HG03108 (cell line): ENCODE results near the gene NRXN2.
"Not testable (repeated sequence)": the region's sequence is repeated elsewhere in the genome, so short reads cannot be mapped to it uniquely, and the experiment has no call there.

Experiments used
- ATAC-seq: cut with Tn5 transposase; IDR thresholded peaks from one replicate; pipeline ENCODE4 v1.9.1; 2021; ENCODE audit warnings: moderate library complexity; ENCODE audit not compliant: unreplicated experiment

The NRXN2 gene

DNA sequence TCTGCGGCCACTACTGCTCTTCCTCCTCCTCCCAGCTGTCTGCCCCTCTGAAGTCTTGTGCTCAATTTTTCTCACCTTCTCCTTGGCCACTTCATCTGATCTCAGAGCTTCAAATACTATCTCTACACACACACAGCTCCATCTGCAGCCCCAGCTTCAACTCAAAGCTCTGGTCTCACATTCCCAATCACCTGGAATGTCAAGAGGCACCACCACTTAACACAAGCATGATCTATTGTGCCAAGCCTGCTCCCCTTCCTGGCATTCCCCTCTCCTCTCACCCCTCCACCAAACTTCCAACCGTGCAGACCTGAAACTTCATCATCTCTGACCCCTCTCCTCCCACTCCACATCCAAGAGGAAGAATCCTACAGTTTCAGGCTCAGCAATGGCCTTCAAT lies 17.5 kb downstream of the NRXN2 start:
- no peak for ATAC-seq

DNA sequence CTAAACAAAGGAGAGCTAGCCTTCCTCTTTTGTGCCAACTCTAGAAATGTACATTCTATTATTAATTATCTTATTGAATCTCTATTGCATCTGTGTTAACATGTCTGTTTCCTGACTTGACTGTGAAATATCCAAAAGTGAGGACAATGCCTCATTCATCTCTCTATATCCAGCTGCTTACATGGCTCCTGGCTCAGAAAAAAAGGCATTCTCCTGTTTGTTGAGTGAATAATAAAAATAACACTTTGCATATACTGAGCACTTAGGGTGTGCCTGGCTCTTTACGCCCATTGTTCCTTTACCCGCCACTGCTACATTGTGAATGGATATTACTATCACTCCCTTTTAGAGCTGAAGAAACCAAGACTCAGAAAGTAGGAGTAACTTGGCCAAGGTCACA lies 19.9 kb downstream of the NRXN2 start:
- no peak for ATAC-seq

DNA sequence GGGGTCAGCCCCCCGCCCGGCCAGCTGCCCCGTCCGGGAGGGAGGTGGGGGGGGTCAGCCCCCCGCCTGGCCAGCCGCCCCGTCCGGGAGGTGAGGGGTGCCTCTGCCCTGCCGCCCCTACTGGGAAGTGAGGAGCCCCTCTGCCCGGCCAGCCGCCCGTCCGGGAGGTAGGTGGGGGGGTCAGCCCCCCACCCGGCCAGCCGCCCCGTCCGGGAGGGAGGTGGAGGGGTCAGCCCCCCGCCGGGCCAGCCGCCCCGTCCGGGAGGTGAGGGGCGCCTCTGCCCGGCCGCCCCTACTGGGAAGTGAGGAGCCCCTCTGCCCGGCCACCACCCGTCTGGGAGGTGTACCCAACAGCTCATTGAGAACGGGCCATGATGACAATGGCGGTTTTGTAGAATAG lies 21.0 kb downstream of the NRXN2 start:
- not testable (repeated sequence) for ATAC-seq

DNA sequence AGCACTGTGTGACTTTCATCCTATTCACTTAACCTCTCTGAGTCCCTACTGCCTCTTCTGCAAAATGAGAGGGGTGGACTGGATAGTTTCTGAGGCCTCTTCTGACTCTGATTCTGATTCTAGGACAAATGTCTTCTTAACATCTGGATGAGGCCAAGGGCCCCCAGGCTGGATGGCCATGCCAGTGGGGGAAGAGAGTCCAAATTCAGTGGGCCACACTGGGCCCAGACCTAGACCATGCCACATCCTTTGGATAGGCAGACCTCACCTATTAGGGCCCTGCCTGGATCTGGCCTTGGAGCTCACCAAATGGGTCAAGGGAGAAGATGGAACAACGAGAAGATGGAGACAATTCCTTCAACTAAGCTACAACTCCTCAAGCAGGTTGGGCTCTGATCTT lies 24.6 kb downstream of the NRXN2 start:
- ATAC-seq: no peak

DNA sequence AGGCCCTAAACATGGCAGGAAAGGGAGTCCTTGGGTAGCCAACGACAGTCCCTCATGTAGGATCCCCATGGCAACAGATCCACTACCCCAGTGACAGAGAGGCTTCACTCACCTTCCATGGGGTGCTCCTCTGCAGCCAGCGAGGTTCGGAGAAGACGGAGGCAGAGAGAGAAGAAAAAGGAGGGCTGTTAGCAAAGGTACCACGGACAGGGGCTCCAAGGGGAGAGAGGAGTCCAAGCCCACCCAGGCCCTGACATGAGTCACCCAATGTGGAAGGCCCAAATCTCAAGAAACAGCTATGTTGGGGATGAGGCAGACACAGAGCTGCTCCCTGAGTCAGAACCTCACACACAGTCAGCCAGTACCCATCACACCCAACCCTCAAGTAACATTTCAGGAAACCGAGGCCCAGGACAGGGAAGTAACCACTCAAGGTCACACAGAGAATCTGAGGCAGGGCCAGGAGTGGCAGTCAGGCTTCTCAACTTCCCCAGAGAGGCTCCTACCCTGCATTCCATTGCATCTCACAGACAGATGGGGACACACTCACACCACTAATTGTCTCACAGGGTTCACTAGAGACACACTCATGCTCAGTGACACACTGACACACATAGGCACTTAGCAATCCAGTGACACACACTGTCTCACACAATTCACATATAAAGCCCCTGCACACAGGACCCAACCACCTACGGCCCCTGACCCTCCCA lies 25.2 kb downstream of the NRXN2 start:
- no peak for ATAC-seq

DNA sequence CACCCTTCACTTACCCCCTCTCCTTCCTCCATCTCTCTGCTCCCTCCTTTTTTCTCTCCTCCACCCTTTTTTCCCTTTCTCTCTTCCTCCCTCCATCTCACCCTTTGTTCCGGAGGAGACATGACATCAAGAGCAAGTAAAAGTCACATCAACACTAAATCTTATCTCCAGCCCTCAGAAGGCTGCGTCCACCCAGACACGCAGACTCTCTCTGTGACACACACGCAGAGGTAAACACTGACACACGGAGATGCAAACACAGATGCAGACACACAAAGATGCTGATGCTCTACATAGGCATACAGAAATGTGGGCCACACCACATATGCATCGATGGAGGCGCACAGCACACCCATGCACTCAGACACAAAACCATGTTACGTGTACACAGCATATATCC lies 27.0 kb downstream of the NRXN2 start:
- no peak for ATAC-seq

DNA sequence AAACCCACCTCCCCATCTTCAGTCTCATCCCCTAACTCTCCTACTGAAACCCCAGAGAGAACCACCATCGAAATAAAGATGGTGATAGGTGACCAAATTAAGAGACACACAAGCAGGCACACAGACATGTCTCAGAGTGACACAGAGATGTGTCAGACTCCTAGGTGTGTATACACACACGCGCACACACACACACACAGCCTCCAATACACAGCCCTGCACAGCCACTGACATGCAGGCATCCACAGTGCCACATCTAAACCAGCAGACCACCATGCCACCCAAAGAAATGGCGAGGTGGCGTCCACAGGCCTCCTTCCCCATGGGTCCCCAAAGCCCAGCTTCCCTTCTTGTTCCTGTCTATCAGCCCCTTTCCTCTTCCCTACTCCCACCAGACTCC lies 27.4 kb downstream of the NRXN2 start:
- no peak for ATAC-seq

DNA sequence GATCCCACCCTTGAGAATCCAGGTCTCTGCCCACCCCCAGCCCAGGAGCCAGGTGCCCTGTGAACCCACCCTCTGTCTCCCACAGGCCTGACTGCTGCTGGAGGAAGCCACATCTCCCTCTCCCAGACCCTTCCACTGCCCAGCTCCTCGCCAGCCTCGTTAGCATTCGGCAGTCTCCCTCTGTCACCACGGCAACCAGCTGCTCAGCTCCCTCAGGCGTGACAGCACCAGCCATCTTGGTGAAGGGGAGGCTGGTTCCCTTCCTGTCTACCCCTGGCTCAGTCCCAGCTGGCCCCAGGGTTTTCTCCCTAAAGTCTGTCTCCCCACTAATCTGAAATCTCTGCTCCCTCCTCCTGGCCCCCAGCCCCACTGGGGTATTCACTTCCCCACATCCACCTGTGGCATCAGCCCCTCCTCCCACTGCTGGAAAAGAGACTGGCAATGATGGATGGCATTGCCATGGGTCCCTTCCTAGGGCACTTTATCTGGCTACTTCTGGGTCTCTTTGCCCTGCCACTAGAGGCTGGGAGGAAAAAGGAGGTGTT lies 28.1 kb downstream of the NRXN2 start:
- ATAC-seq: peak; percentile 61

DNA sequence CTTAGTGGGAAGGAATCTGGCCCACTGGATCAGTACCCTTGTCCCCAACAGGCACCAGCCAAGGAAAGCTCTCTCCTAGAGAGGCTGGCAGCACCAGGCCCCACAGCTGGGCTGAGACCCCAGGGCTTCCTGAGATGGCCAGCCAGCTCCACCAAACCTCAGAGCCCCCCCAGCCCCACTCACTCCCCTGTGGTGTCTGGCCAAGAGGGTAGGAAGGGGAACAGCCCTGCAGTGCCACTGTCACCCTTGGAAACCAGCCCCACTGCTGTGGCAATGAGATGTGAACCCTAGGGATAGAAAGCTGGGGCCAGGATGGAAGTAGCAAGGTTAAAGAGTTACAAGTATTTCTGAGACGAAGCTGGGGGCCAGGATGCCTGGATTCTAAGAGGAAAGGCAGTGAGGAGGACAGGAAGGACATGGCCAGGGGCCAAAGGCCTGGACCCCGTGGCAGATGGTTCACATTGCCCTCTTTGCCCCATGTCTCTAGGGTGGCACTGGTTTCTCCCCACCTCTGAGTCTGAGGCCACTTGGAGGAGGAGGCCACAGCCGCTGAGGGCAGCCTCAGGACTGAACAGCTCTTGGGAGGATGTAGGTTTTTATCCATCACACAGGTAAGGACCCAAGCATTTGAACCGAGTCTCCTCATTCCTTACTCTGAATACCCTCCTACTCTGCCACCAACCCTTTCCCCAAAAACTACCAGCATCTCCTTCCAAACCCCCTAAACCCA lies 28.8 kb downstream of the NRXN2 start:
- no peak for ATAC-seq

DNA sequence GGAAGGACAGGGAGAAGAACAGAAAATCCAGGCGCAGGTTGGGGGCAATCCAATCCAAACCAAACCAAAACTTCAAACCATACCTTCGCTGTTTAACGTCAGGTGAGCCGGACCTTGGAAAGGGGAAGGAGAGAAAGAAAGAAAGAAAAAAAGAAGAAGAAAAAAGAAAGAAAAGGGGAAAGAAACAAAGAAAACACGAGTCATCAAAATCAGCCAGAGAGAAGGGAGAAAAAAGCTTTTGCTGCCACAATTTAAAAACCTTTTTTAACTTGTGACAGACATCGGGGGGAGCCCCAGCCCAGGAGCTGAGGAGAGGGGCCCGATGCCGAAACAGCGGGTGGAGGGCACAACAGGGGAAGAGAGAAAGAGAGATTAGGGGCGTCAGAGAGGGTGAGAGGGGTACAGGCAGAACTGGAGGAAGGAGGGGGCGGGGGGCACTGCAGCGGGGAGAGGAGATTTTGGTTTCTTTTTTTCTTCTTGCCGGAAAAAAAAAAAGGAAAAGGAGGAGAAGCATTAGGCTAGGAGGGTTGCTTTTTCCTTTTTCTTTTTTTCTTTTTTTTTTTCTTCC lies 30.1 kb downstream of the NRXN2 start:
- no peak for ATAC-seq

DNA sequence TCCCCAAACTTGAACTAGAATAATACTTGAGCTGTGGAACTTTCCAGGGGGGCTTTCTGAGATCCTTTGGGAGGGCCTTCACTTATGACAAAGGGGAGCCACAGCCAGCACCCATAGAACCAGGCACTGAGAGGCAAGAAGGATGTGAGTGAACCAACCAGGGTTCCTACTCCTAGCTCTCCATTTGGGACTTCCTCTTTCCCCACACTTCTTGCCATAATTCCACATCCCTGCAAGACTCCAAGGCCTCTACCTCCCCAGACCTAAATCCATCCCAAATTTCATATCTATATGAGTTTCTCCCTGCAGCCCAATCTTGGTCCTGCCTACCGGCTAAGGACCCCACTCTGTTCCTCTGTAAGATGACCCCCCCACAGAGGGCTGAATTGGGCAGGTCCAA lies 31.5 kb downstream of the NRXN2 start:
- no peak for ATAC-seq

DNA sequence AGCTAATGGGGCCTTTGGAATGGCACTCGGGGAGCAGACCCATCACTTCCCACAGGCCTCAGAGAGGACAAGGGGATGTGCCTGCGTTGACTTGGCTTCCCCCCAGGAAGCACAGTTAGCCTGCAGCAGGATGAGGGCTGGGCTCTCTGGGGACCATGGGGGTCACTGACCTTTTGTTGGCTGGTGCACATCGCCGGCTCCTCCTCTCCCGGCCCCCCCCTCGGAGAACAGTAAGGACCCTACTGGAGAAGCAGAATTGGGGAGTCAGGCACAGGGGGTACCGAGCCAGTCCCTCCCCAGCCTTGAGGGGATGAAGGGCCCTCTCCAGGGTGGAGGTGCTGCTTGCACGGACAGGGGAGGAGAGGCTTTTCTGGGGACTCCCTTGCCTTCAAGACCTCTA lies 32.8 kb downstream of the NRXN2 start:
- no peak for ATAC-seq

DNA sequence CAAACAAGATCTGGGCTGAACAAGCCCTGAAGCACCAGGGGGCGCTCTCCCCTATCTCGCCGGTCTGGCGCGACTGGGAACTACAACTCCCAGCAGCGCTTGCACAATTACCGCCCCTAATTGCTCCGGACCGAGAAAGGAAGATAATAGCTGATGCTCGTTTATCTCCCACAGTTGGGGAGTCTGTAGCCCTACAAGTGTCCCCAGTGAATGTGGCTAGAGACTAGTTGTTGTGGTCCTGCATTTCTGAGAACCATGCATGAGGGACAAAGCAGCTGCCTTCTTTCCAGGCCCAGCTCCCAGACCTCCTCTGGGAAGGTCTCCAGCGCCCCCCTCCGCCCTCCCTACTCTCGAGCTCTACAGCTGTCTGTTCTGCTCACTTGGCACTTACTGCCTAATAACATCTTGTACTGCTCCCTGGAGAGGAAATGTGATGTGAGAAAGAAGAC lies 34.4 kb downstream of the NRXN2 start:
- peak; percentile 71 for ATAC-seq

DNA sequence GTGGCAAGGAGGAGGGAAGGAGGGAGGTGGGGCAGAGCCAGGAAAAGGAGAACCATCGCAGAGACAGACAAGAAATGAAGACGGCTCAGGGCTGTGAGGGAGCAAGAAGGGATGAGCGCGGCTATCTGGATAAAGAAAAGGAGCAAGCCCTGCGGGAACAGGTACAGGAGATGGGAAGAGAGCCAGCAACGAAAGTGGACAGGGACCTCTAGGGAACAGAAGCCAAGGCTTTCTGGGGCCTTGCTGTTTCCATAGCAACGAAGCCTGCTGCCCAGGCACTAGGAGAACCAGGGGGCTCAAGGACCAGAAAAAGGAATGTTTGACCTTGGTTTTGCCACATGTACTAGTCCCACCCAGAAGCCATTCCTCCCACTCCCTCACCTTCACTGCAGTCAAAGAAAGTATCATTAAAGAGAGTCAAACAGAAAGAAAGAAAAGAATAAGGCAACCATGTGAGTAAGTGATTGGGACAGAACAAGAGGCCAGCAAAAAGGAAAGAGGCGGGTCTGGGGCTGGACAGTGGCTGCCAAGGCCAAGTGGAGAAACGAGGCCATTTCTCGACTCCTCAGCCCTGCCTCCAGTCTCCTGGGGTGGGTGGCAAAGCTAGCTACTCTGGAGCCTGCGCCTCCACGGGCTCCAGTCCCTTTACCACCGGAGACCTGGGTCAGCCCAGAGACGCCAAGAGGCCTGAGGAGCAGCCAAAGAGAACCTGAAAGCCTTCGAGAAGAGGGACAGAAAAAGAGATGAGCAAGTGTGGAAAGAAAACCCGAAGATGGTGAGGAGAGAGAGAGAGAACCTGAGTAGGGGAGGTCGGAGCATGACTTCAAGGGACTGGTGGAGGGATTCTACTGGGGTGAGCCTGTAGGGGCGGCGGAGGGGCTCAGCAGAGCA lies 35.1 kb downstream of the NRXN2 start:
- no peak for ATAC-seq

DNA sequence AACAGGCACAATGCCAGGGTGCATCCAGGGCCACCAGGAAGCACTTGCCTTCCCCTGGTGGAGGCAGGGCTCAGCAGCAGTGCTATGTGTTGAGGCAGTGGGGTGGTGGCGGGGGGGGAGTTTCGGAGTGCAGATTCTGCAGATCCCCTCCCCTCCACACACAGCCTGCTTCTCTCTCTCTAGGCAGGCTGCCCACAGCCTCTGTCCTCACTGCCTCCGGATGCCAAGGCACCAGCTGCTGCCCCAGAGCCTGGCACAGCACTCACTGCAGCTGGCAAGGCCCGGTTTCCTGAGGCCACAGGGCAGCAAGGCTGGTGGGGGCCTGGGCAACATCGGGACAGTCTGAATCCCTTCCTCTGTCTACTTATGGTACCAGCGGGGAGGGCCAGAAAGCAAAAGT lies 35.8 kb downstream of the NRXN2 start:
- ATAC-seq: no peak

DNA sequence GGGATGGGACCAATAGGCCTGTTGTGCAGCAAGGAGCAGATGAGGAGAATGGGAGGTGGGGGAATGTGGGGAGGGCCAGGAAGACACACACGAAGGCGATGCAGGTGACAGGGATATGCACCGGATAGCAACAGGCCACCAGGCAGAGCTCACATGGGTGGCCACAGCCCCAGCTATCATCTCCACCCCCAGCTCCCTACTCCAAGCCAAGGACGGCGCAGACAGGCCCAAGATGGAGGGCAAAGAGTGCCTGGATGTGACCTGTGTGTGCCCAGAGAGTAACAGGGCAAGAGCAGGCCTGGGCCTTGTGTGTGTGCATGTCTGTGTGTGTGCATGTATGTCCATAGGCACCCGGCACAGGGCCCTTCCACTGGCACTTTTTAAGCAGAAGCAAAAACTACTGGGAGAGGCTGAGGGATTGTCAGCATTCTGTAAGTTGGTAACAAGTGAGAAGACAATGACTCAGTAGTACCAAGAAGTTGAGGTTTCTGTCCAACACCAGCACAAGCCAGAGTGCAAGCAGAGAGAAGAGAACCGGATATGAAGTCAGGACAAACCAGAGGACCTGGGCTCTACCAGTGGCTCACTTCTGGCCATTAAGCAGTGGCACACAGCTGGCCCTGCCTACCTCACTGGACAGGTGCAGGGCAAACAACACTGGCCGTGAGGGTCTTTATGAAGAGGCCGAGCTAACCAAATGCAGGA lies 36.4 kb downstream of the NRXN2 start:
- no peak for ATAC-seq

DNA sequence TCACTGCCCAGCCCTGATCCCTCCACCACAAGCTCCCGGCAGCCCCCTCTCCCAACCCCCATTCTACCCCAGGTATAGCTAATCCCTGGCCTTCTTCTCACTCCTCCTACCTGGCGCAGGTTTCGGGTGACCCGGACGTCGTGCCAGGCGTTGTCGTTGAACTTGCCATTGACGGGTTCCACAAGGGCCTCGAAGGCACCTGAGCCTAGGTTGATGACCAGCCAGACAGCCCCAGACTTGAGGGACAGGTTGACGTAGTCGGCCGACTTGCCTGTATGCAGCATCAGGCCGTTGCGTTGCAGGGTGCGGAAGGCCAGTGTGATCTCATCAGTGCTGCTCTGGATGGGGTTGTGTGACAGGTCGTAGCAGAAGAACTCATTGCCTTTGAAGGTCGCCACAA lies 37.5 kb downstream of the NRXN2 start:
- ATAC-seq: no peak

DNA sequence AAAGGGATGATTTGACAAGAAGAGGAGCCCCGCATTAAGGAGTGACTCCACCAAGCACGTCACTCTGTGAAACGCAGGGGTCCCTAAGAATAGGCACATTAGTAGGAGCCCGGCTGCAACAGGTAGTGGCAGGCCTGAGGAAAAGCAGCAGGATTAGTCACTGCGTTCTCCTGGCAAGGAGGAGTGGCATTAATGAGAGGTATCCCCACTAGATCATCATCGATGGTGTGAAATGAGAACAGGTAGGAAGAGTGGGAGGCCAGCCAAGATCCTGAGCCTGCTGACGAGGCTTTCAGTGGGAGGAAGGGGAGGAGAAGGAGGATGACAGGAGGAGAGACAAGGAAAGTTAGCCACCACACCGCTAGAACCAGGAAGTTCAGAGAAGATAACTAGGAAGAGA lies 38.6 kb downstream of the NRXN2 start:
- ATAC-seq: no peak

DNA sequence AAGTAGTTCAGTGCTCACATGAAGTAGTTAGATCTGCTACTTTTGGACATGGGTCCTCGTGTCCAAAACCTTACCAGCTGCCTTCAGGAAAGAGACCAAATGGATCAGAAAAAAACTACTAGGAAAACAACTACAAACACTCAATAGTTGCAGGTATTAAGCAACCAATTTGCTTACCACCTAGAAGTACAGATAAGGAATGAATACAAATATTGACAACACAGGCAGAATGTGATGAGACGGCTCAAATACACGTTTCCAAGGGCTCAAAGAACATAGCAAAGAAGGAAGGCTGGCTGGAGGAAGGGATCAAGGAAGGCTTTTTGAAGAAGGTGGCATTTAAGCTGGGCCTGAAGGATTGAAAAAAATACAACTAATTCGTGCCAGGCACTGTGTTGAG lies 41.8 kb downstream of the NRXN2 start:
- ATAC-seq: no peak

DNA sequence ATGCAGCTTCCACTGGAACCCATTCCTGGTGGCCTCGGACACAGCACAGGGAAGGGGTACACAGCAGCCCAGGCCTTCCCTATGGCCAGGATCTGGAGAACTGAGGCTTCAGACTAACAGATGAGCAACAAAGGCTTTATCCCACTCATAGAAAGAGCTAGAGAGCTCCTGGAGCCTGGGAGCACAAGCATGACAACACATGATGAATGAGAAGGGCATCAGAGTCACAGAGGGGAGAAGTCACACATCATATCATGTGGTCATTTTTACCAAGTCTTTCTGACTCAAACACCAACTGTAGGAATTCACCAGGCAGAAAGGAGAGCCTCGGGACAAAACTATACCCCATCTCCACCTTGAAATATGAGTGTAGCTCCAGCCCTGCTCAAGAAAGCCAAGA lies 43.2 kb downstream of the NRXN2 start:
- no peak for ATAC-seq
